ENCODE data around the gene CD180.

Gene CD180

DNA sequence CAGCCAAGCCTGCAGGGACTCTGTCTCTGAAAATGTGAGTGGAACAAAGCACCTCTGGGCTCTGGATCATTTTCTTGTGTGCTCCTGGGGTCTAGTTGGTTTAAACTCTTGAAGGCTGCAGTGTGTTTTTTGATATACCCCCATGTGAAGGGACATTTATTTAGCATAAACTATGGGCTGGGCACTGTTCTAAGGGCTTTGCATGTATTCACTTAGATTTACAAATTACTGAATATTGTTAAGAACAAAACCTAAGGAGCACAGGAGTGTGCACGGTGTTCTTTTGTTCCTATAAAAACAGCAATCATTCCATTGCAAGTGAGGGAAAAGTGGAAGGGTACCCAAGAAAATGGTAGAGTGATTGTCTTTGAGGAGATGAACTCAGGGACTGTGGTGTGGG lies 20.0 kb upstream of the CD180 start:
- no peak for TF ChIP-seq EZH2phosphoT487 (IDR thresholded peaks at IDR 0.05; ENCODE audit: low read depth)
- TF ChIP-seq, protein P1, sequence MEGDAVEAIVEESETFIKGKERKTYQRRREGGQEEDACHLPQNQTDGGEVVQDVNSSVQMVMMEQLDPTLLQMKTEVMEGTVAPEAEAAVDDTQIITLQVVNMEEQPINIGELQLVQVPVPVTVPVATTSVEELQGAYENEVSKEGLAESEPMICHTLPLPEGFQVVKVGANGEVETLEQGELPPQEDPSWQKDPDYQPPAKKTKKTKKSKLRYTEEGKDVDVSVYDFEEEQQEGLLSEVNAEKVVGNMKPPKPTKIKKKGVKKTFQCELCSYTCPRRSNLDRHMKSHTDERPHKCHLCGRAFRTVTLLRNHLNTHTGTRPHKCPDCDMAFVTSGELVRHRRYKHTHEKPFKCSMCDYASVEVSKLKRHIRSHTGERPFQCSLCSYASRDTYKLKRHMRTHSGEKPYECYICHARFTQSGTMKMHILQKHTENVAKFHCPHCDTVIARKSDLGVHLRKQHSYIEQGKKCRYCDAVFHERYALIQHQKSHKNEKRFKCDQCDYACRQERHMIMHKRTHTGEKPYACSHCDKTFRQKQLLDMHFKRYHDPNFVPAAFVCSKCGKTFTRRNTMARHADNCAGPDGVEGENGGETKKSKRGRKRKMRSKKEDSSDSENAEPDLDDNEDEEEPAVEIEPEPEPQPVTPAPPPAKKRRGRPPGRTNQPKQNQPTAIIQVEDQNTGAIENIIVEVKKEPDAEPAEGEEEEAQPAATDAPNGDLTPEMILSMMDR (IDR thresholded peaks at IDR 0.05; ENCODE audit: low read depth, low read length), result no peak
- Histone ChIP-seq H3K4me1 (ENCODE audit: low read length) (peaks cover 24% of the 10 kb centered on the region), H3K4me2 (ENCODE audit: low read length) (peak overlapping the region; percentile 98), H3K4me3 (ENCODE audit: low read length) (peak overlapping the region; percentile 73), H2AFZ (ENCODE audit: low read depth, low read length) (peak overlapping the region; percentile 89; the same call in 1 of the 2 replicates), H3K79me2 (ENCODE audit: low read length) (no peaks in the 10 kb centered on the region), H3K27me3 (ENCODE audit: low read depth, low read length) (no peaks in the 10 kb centered on the region), H3K27ac (ENCODE audit: low read length) (peak overlapping the region; percentile 85), H3K36me3 (replicated peaks; ENCODE audit: low read depth, low read length) (no peaks in the 10 kb centered on the region), H3K9ac (ENCODE audit: low read length) (peak overlapping the region; percentile 63), H4K20me1 (ENCODE audit: insufficient read depth, low read length) (no peaks in the 10 kb centered on the region), H3K9me3 (ENCODE audit: insufficient read depth, low read length) (no peaks in the 10 kb centered on the region)

DNA sequence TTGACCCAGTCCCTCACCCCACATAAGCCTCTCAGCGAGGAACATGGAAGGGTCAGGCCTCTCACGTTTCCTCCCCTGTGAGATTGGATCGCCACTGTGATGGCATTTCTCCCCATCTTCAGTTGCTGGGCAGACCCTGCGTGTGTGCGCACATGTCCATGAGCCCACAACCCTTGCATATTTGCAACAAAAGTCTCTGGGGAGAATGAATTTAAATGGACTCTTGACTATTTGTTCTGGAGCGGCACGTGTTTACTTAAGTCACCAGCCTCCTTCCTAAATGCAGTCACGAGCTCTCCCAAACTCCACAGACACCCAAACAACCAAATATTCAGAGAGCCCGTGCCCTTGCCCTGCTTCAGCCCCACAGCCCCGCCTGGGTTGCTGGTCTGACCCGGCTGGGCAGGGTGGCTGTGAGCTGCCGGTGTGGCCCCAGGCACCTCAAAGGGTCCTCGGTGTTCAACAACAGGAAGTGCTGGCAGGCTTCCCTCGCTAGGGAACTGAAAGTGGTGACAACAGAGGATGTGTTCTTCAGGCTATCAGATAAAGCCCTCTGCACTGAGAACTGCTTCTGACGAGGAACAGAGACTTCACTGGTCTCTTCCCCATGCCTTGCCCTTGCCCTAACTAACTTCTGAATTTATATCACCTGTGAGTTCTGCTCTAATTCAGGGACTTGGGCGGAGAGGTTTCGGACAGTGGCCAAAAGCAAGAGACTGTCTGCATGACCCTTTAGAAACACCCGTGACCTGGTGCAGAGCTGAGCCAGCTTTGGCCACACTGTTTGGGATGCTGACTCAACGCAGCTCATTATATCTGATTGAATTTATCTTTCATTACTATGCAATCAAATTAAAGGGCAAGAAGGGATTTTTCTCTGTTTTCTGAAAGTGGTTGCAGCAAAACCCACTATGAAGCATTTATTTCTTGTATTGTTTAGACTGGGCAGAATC lies 19.2 kb upstream of the CD180 start:
- Histone ChIP-seq H3K79me2 (ENCODE audit: low read length) (no peaks in the 10 kb centered on the region), H3K27me3 (ENCODE audit: low read depth, low read length) (no peaks in the 10 kb centered on the region; the same call in 1 of the 2 replicates), H3K9ac (ENCODE audit: low read length) (peak overlapping the region; percentile 63), H3K27ac (ENCODE audit: low read length) (peak overlapping the region; percentile 85), H3K4me2 (ENCODE audit: low read length) (peak overlapping the region; percentile 98), H4K20me1 (ENCODE audit: insufficient read depth, low read length) (no peaks in the 10 kb centered on the region), H3K9me3 (ENCODE audit: insufficient read depth, low read length) (no peaks in the 10 kb centered on the region), H3K4me1 (ENCODE audit: low read length) (peaks cover 19% of the 10 kb centered on the region), H3K4me3 (ENCODE audit: low read length) (peak overlapping the region; percentile 73), H2AFZ (ENCODE audit: low read depth, low read length) (peak overlapping the region; percentile 89), H3K36me3 (replicated peaks; ENCODE audit: low read depth, low read length) (no peaks in the 10 kb centered on the region)
- TF ChIP-seq, protein P1 (IDR thresholded peaks at IDR 0.05; ENCODE audit: low read depth, low read length), result no peak
- TF ChIP-seq EZH2phosphoT487 (IDR thresholded peaks at IDR 0.05; ENCODE audit: low read depth), result no peak

DNA sequence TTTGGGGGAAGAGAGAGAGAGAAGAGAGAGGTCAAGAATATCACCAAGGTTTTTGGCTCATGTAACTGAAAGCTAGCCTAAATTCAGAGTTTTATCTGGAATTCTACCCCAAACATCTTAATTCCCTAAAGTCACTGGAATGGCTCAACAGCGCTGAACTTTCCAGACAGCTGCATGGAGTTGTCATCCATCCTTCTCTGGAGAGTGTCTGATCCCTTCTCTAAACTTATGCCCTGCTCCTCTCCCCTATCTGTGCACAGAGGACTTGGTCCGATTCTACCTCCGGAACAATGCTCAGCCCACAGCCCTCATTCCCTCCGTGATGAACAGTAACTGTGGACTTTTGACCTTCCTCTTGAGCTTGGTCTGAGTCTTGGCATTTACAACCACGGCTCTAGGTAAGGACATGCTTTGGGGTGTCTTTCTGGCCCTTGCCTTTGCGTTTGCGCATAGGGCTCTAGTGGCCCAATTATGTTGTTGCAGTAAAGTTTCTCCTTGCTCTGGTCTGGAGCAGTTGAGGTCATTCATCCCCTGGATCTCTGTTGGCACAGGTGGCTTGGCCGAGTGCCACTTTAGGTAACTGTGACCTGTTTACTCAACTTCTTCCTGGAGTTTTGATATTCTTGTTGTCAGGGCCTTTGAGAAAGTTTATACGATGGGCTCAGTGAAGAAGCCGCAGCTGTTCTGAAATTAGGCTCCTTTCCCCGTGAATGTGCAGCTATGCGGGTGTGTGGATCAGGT lies 18.3 kb upstream of the CD180 start:
- H3K27me3 ChIP-seq (ENCODE audit: low read depth, low read length), result peaks cover under 1% of the 10 kb centered on the region; the same call in 1 of the 2 replicates
- H3K27ac ChIP-seq (ENCODE audit: low read length), result no peak overlapping the region
- no peak overlapping the region for H3K4me3 ChIP-seq (ENCODE audit: low read length)

More for the DNA sequence above, 18.3 kb upstream of the CD180 start:
- Histone ChIP-seq H3K4me2 (ENCODE audit: low read length) (no peak overlapping the region), H3K4me1 (ENCODE audit: low read length) (peaks cover 23% of the 10 kb centered on the region), H3K36me3 (replicated peaks; ENCODE audit: low read depth, low read length) (no peaks in the 10 kb centered on the region), H3K9me3 (ENCODE audit: insufficient read depth, low read length) (no peaks in the 10 kb centered on the region), H3K79me2 (ENCODE audit: low read length) (no peaks in the 10 kb centered on the region), H2AFZ (ENCODE audit: low read depth, low read length) (no peak overlapping the region), H4K20me1 (ENCODE audit: insufficient read depth, low read length) (no peaks in the 10 kb centered on the region), H3K9ac (ENCODE audit: low read length) (no peak overlapping the region)
- no peak for TF ChIP-seq EZH2phosphoT487 (IDR thresholded peaks at IDR 0.05; ENCODE audit: low read depth)
- TF ChIP-seq, protein P1 (IDR thresholded peaks at IDR 0.05; ENCODE audit: low read depth, low read length), result no peak
